Sigmoid colon (tissue), 7 donors: ENCODE data around the gene PPP1R15B. TPM values are rescaled to one million over a fixed set of nuclear protein-coding genes. Genes with fewer than 3 reads are reported as not detected.

Source experiments
- DNase-seq: peaks from one replicate; pipeline ENCODE4 v3.0.0-alpha.2; 2019
- H3K27ac ChIP-seq, 4 donors: fragments of 200-600 bp; sonication (generic); one replicate each; pipeline ENCODE4 v1.5.1; 2016 to 2019; ENCODE audit warnings: mild to moderate bottlenecking in 1 of 4
- H3K27me3 ChIP-seq, 3 donors: fragments of 200-600 bp; sonication (generic); one replicate each; pipeline ENCODE4 v1.5.1; 2019; ENCODE audit warnings: mild to moderate bottlenecking in 1 of 3
- H3K36me3 ChIP-seq, 4 donors: fragments of 200-600 bp; sonication (generic); one replicate each; pipeline ENCODE4 v1.5.1; 2016 to 2019
- H3K4me1 ChIP-seq, 4 donors: fragments of 200-600 bp; sonication (generic); one replicate each; pipeline ENCODE4 v1.5.1; 2017 to 2019
- H3K4me3 ChIP-seq, 4 donors: fragments of 200-600 bp; sonication (generic); one replicate each; pipeline ENCODE4 v1.5.1; 2017 to 2019; ENCODE audit warnings: mild to moderate bottlenecking in 2 of 4, moderate library complexity in 1 of 4
- H3K9me3 ChIP-seq, 4 donors: fragments of 200-600 bp in 3 of 4; sonication (generic) in 3 of 4; one replicate each; pipeline versions ENCODE4 v1.5.1 to v1.6.1; 2013 to 2019
- CTCF ChIP-seq, 4 experiments: fragments of 450-650 bp in 3 of 4; fragments of 200-600 bp in 1 of 4; IDR thresholded peaks; one replicate each; pipeline ENCODE4 v1.5.1; 2016 to 2019; ENCODE audit warnings: antibody characterized with exemption in 4 of 4, mild to moderate bottlenecking in 3 of 4, moderate library complexity in 2 of 4
- EP300 ChIP-seq, 4 donors: sonication (generic); formaldehyde crosslinking; IDR thresholded peaks; one replicate each; pipeline ENCODE4 v1.6.1; 2017; ENCODE audit warnings: antibody characterized with exemption in 4 of 4
- POLR2A ChIP-seq, 2 donors: fragments of 450-650 bp; IDR thresholded peaks; one replicate each; pipeline ENCODE4 v1.6.1; 2016; ENCODE audit warnings: antibody characterized with exemption in 2 of 2, mild to moderate bottlenecking in 2 of 2, moderate library complexity in 2 of 2
- POLR2AphosphoS5 ChIP-seq, 4 donors: sonication (generic); formaldehyde crosslinking; IDR thresholded peaks; one replicate each; pipeline ENCODE4 v1.6.1; 2017; ENCODE audit warnings: antibody characterized with exemption in 4 of 4
- WGBS, 2 donors: extraction: QIAGEN DNeasy Blood & Tissue Kit; methylation state at CpG; one replicate each; pipeline ENCODE4 v1.1.7; 2013; 5-methylcytosine and 5-hydroxymethylcytosine counted together
- intact Hi-C: fragments of 100-400 bp; cut with DNase I; formaldehyde crosslinking; loops from one replicate; pipeline ENCODE4 v1.15.1; 2023
- polyA plus RNA-seq, 3 donors: library from polyadenylated mRNA; stranded (reverse); fragments of 200-250 nt; gene quantifications; one replicate each; pipeline ENCODE4 v1.2.3, GENCODE V29; 2013
- total RNA-seq, 4 donors: library from RNA; depleted of rRNA; stranded (reverse); fragments of >200 nt; gene quantifications; one replicate each; pipeline ENCODE4 v1.1.0, GENCODE V29; 2016
- donor health status: healthy with polysubstance abuse.
- donor health status: Bipolar disorder and iron deficiency.
- donor health status: healthy.

PPP1R15B gene
- total RNA-seq (10 to 100 TPM; 40.0 to 44.7 (median 42.9) TPM), polyA plus RNA-seq (10 to 100 TPM in 1 of 3 donors, 1 to 10 TPM in 2; 9.0 to 31.3 (median 9.5) TPM)

GRCh38 chr1:204411451-204412204 lies at the start of gene PPP1R15B:
Gene PPP1R15B (minus strand): TSS chr1:204411817. CDS start chr1:204411411, 406 bp downstream.
- Histone ChIP-seq H3K36me3 (peaks cover 0 to 7% (median 0%) of the 10 kb centered on the region in 4 donors), H3K4me3 (peak within 1 kb of the TSS; percentile 69 to 97 (median 92)), H3K27me3 (no peaks in the 10 kb centered on the region), H3K27ac (peak within 1 kb of the TSS; percentile 96 to 100 (median 99)), H3K4me1 (peaks cover 0 to 46% (median 25%) of the 10 kb centered on the region in 4 donors), H3K9me3 (no peaks in the 10 kb centered on the region)
- TF ChIP-seq CTCF (IDR thresholded peaks at IDR 0.05) (no peak), POLR2AphosphoS5 (IDR thresholded peaks at IDR 0.05) (peak; percentile 96 to 99 (median 97)), POLR2A (IDR thresholded peaks at IDR 0.05) (peak; percentile 94 to 95), EP300 (IDR thresholded peaks at IDR 0.05) (peak in 2 of 4 donors; percentile 65 to 67)
- DNase-seq, result peak; percentile 99
- 0% methylated on average over 68 to 69 of the region's 69 CpGs for WGBS, 2 donors
- intact Hi-C loops, result loop anchor here (5.0 kb wide), 1 partner anchor 1134 kb away; no protein-coding TSS in a partner anchor

DNA sequence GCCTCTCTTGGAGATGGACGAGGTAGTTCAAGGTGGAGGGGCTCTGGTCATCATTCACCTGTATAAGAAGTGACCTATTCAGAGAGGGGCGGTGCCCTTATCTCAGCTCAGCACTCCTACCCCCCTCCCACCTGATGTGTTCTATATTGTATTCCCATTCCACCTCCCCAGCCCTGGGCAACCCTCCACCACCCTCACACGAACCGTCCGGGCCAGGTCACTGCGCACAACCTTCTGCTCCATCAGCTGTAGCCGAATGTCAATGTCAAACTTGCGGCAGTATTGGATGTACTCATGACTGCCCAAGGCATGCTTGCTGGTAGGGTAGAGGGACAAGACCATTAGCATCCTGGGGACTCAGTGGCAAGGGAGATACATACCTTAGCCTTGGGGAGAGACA lies 48.7 kb upstream of the PPP1R15B start:
- DNase-seq, result no peak
- Histone ChIP-seq H3K9me3 (no peaks in the 10 kb centered on the region), H3K27ac (peak overlapping the region in 1 of 4 donors; percentile 52), H3K27me3 (no peaks in the 10 kb centered on the region), H3K36me3 (peaks cover 4 to 90% (median 31%) of the 10 kb centered on the region in 4 donors), H3K4me1 (peaks cover 0 to 16% (median 15%) of the 10 kb centered on the region in 4 donors), H3K4me3 (no peak overlapping the region)
- no peak for TF ChIP-seq POLR2AphosphoS5 (IDR thresholded peaks at IDR 0.05)
- no peak for TF ChIP-seq CTCF (IDR thresholded peaks at IDR 0.05)
- no peak for TF ChIP-seq POLR2A (IDR thresholded peaks at IDR 0.05)
- no peak for TF ChIP-seq EP300 (IDR thresholded peaks at IDR 0.05)
- WGBS, 2 donors, result 97 to 98% methylated on average over 8 of the region's 8 CpGs
- intact Hi-C loops, result no loop called here

- no peak overlapping the region for H3K4me3 ChIP-seq
- H3K4me1 ChIP-seq, result peaks cover 0 to 10% (median 9%) of the 10 kb centered on the region in 4 donors
- H3K36me3 ChIP-seq, result peaks cover 4 to 95% (median 35%) of the 10 kb centered on the region in 4 donors
- TF ChIP-seq CTCF (IDR thresholded peaks at IDR 0.05), result no peak
- TF ChIP-seq POLR2AphosphoS5 (IDR thresholded peaks at IDR 0.05), result no peak
- TF ChIP-seq EP300 (IDR thresholded peaks at IDR 0.05), result no peak
- no peak for TF ChIP-seq POLR2A (IDR thresholded peaks at IDR 0.05)
- no peak for DNase-seq
- no peak overlapping the region for H3K27ac ChIP-seq
- 70 to 95% methylated on average over 4 of the region's 4 CpGs for WGBS, 2 donors
- no peaks in the 10 kb centered on the region for H3K9me3 ChIP-seq
- intact Hi-C loops, result no loop called here
- no peaks in the 10 kb centered on the region for H3K27me3 ChIP-seq
Measured at GRCh38 chr1:204459706-204460105, 48.1 kb upstream of the PPP1R15B start.

- H3K4me1 ChIP-seq, result no peaks in the 10 kb centered on the region
- no peaks in the 10 kb centered on the region for H3K27me3 ChIP-seq
- intact Hi-C loops, result no loop called here
- no peaks in the 10 kb centered on the region for H3K9me3 ChIP-seq
- no peak overlapping the region for H3K4me3 ChIP-seq
- 92 to 93% methylated on average over 5 of the region's 5 CpGs for WGBS, 2 donors
- H3K36me3 ChIP-seq, result peaks cover 9 to 96% (median 34%) of the 10 kb centered on the region in 4 donors
- peak overlapping the region in 1 of 4 donors; percentile 61 for H3K27ac ChIP-seq
- DNase-seq, result no peak
- TF ChIP-seq CTCF (IDR thresholded peaks at IDR 0.05) (no peak), POLR2AphosphoS5 (IDR thresholded peaks at IDR 0.05) (no peak), POLR2A (IDR thresholded peaks at IDR 0.05) (no peak), EP300 (IDR thresholded peaks at IDR 0.05) (no peak)
Measured at GRCh38 chr1:204457666-204458065, 46.0 kb upstream of the PPP1R15B start.
